Measurements from ENCODE around the gene NAP1L4. TPM values are rescaled to one million over a fixed set of nuclear protein-coding genes. Genes with fewer than 3 reads are reported as not detected.

NAP1L4 gene
- total and polyA plus RNA-seq, 2 of the 8 experiments (the other 6 are each of a cell fraction or from before 2014, with no cell fraction given): 75.8 to 194 TPM

DNA sequence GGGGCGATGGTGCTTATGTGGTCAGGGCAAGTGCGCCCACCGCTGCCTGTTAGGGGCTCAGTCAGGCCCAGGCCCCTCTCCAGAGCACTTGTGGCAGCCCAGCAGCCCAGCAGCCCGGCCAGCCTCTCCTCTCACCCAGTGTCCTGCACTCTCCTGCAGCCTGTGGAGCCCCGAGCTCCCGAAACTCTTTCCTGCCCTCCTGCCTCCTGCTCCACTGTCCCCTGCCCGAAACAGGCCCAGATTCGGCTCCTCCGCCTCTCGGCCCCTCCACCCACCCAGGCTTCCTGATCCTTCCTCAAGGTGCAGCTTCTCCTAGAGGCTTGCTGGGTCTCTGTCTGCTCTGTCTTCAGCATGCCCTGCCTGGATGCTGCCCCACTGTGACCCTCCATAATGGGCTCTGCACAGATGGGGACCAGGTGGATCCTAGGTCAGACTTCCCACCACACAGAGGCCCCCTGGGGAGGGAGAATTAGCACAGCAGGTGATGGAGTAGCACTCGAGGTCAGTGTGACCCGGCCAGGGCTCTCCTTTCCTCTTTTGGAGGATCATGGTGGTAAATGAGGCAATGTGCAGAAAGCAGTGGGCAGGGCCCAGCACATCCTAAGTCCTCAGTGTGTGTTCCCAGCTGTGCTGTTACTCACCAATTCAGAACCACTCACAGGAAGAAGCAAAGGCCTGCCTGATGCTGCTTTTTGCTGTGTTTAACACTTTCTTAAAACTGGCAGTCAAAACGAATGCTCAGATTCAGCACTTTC, 18.6 kb upstream of the NAP1L4 start:
- 90% methylated on average over 12 of the region's 13 CpGs; no CpG with 5 or more reads in 1 of the 2 experiments for WGBS, 2 experiments (ENCODE audit: extremely low coverage in 1 of 2, insufficient coverage in 1 of 2, insufficient read length in 1 of 2, insufficient replicate concordance in 2 of 2, low coverage in 1 of 2, low lambda C conversion rate in 2 of 2, missing lambda C conversion rate in 1 of 2)
- Histone ChIP-seq H3K9ac (replicated peaks in 1 of 4; ENCODE audit: extremely low read depth in 1 of 4, low read depth in 3 of 4, low read length in 3 of 4) (no peak overlapping the region), H3K18ac (ENCODE audit: extremely low read depth, low read length) (no peak overlapping the region), H3K4me2 (ENCODE audit: insufficient read depth in 1 of 2, low read depth in 2 of 2, low read length in 2 of 2) (no peak overlapping the region), H2BK12ac (ENCODE audit: low read depth, low read length) (no peak overlapping the region), H3K23ac (ENCODE audit: insufficient read length) (no peak overlapping the region), H4K20me1 (replicated peaks in 1 of 2; ENCODE audit: control insufficient read depth in 1 of 2, insufficient read depth in 2 of 2, low read length in 2 of 2) (peaks cover 0 to 9% of the 10 kb centered on the region in 2 experiments), H4K5ac (ENCODE audit: insufficient read length, low read depth, low read length) (no peak overlapping the region), H2AK5ac (ENCODE audit: low read depth, low read length) (no peak overlapping the region), H3K23me2 (ENCODE audit: low read depth, low read length) (no peaks in the 10 kb centered on the region), H3K56ac (replicated peaks; ENCODE audit: insufficient read length, low read depth, low read length) (no peak overlapping the region), H3K27me3 (replicated peaks in 1 of 4; ENCODE audit: control insufficient read depth in 3 of 4, extremely low read depth in 1 of 4, insufficient read depth in 3 of 4, low read length in 3 of 4) (no peaks in the 10 kb centered on the region), H3K4ac (replicated peaks; ENCODE audit: insufficient read length, low read depth, low read length) (no peak overlapping the region), H3K79me1 (ENCODE audit: low read depth, low read length) (no peaks in the 10 kb centered on the region), H3K79me2 (ENCODE audit: control insufficient read depth in 1 of 2, insufficient read depth in 2 of 2, low read length in 2 of 2) (no peaks in the 10 kb centered on the region), H2BK5ac (ENCODE audit: low read depth, low read length) (no peak overlapping the region), H4K91ac (replicated peaks; ENCODE audit: insufficient read length, low read length) (no peak overlapping the region), H3K27ac (ENCODE audit: low read depth, low read length) (no peak overlapping the region), H3K4me3 (ENCODE audit: extremely low read depth in 1 of 4, insufficient read depth in 2 of 4, low read depth in 3 of 4, low read length in 4 of 4) (no peak overlapping the region), H3K4me1 (replicated peaks in 1 of 4; ENCODE audit: control insufficient read depth in 3 of 4, insufficient read depth in 4 of 4, low read length in 3 of 4) (no peaks in the 10 kb centered on the region), H2BK20ac (ENCODE audit: low read length) (no peak overlapping the region), H3K14ac (ENCODE audit: insufficient read length) (no peak overlapping the region), H4K8ac (ENCODE audit: extremely low read depth, insufficient read depth, low read length) (no peak overlapping the region), H2BK120ac (replicated peaks; ENCODE audit: low read depth, low read length) (no peak overlapping the region), H2BK15ac (ENCODE audit: low read length) (no peak overlapping the region), H3K9me3 (ENCODE audit: insufficient read depth in 2 of 2, low read depth in 1 of 2, low read length in 1 of 2) (no peaks in the 10 kb centered on the region), H3K36me3 (ENCODE audit: control insufficient read depth in 2 of 4, insufficient read depth in 4 of 4, low read length in 3 of 4) (peaks cover 20 to 68% (median 50%) of the 10 kb centered on the region in 4 experiments), H2AFZ (ENCODE audit: low read length) (no peak overlapping the region)
- ChIA-PET CTCF (ENCODE audit: partially characterized antibody) (interaction anchor here (0.5 to 1.7 kb wide), 3 partner anchors 17 to 1432 kb away, joined by 3 to 6 read pairs (median 4); no protein-coding TSS in a partner anchor), POLR2A (ENCODE audit: partially characterized antibody) (interaction anchor here (1.2 to 1.9 kb wide), 6 partner anchors 11 to 17 kb away, joined by 3 to 7 read pairs (median 4); no protein-coding TSS in a partner anchor)
- no peak for DNase-seq (ENCODE audit: low read depth in 1 of 2, low spot score in 2 of 2)
- FAIRE-seq: no peak
- TF ChIP-seq RXRA (IDR thresholded peaks at IDR 0.05; ENCODE audit: insufficient read depth, low read depth, low read length): no peak
- TF ChIP-seq RAD21 (IDR thresholded peaks at IDR 0.05 in 1 of 2, conservative IDR thresholded peaks at IDR 0.05 in 1 of 2; ENCODE audit: low read depth in 2 of 2, low read length in 2 of 2): no peak
- no peak for TF ChIP-seq BACH1 (IDR thresholded peaks at IDR 0.05; ENCODE audit: low read length)

All from H1 (cell line).